HG02884 (cell line): ENCODE data around the gene AOPEP.
"Not testable (repeated sequence)": the region's sequence is repeated elsewhere in the genome, so short reads cannot be mapped to it uniquely, and the experiment has no call there.

Source experiments
- ATAC-seq: cut with Tn5 transposase; IDR thresholded peaks from one replicate; pipeline ENCODE4 v1.9.1; 2021; ENCODE audit warnings: mild to moderate bottlenecking, moderate library complexity; ENCODE audit not compliant: unreplicated experiment

AOPEP gene

GRCh38 chr9:95004411-95005277 lies 278.1 kb downstream of the AOPEP start:
- ATAC-seq: peak; percentile 56

GRCh38 chr9:95005278-95006143 lies 279.0 kb downstream of the AOPEP start:
- ATAC-seq: no peak

GRCh38 chr9:95007226-95007869 lies 280.8 kb downstream of the AOPEP start:
- no peak for ATAC-seq

GRCh38 chr9:95008151-95008771 lies 281.8 kb downstream of the AOPEP start:
- no peak for ATAC-seq

GRCh38 chr9:95009459-95009858 lies 283.0 kb downstream of the AOPEP start:
- ATAC-seq: no peak

GRCh38 chr9:95010431-95010838 lies 283.9 kb downstream of the AOPEP start:
- ATAC-seq: no peak

GRCh38 chr9:95012035-95012708 lies 285.7 kb downstream of the AOPEP start:
- no peak for ATAC-seq

- ATAC-seq: no peak
Measured at GRCh38 chr9:95012902-95013301, 286.4 kb downstream of the AOPEP start.

GRCh38 chr9:95014917-95015316 lies 288.4 kb downstream of the AOPEP start:
- ATAC-seq: no peak

- no peak for ATAC-seq
Measured at GRCh38 chr9:95015569-95015968, 289.1 kb downstream of the AOPEP start.

GRCh38 chr9:95017062-95017461 lies 290.6 kb downstream of the AOPEP start:
- ATAC-seq: no peak

GRCh38 chr9:95017661-95018060 lies 291.2 kb downstream of the AOPEP start:
- ATAC-seq: no peak

GRCh38 chr9:95018099-95018936 lies 291.8 kb downstream of the AOPEP start:
- ATAC-seq: no peak

GRCh38 chr9:95020644-95021043 lies 294.1 kb downstream of the AOPEP start:
- not testable (repeated sequence) for ATAC-seq

- ATAC-seq: no peak
Measured at GRCh38 chr9:95021166-95021886, 294.8 kb downstream of the AOPEP start.

- no peak for ATAC-seq
Measured at GRCh38 chr9:95022657-95023056, 296.2 kb downstream of the AOPEP start.

GRCh38 chr9:95023217-95024003 lies 296.9 kb downstream of the AOPEP start:
- ATAC-seq: no peak

- no peak for ATAC-seq
Measured at GRCh38 chr9:95024097-95024671, 297.7 kb downstream of the AOPEP start.
